ENCODE results near the gene MPZL3. TPM values are rescaled to one million over a fixed set of nuclear protein-coding genes. Genes with fewer than 3 reads are reported as not detected.

The MPZL3 gene
- polyA plus RNA-seq, 1 donor (not counting 4 experiments of a cell fraction or from before 2014, with no cell fraction given) = 7.9 TPM

- DNase-seq (ENCODE audit: low read depth, low spot score) (peak; percentile 62), FAIRE-seq (peak; percentile 95)
- peak overlapping the region in 1 of 3 experiments; percentile 16 for H3K4me3 ChIP-seq (ENCODE audit: control insufficient read depth in 2 of 3, extremely low read depth in 1 of 3, insufficient read depth in 2 of 3, low read depth in 1 of 3, low read length in 3 of 3)
- H3K36me3 ChIP-seq (ENCODE audit: control insufficient read depth in 2 of 2, extremely low read depth in 1 of 2, insufficient read depth in 2 of 2, low read length in 2 of 2) = no peaks in the 10 kb centered on the region
- H3K79me2 ChIP-seq (ENCODE audit: control insufficient read depth, insufficient read depth, low read length) = no peaks in the 10 kb centered on the region
- no peak overlapping the region for H3K9ac ChIP-seq (ENCODE audit: control insufficient read depth, extremely low read depth, insufficient read depth, low read length)
- peaks cover 56% of the 10 kb centered on the region for H3K4me1 ChIP-seq (ENCODE audit: control insufficient read depth, extremely low read depth, insufficient read depth, low read length)
- H4K20me1 ChIP-seq (ENCODE audit: control insufficient read depth, extremely low read depth, insufficient read depth, low read length) = no peaks in the 10 kb centered on the region
- no peak for TF ChIP-seq EZH2 (IDR thresholded peaks at IDR 0.05; ENCODE audit: low read length)
- TF ChIP-seq, protein P1, sequence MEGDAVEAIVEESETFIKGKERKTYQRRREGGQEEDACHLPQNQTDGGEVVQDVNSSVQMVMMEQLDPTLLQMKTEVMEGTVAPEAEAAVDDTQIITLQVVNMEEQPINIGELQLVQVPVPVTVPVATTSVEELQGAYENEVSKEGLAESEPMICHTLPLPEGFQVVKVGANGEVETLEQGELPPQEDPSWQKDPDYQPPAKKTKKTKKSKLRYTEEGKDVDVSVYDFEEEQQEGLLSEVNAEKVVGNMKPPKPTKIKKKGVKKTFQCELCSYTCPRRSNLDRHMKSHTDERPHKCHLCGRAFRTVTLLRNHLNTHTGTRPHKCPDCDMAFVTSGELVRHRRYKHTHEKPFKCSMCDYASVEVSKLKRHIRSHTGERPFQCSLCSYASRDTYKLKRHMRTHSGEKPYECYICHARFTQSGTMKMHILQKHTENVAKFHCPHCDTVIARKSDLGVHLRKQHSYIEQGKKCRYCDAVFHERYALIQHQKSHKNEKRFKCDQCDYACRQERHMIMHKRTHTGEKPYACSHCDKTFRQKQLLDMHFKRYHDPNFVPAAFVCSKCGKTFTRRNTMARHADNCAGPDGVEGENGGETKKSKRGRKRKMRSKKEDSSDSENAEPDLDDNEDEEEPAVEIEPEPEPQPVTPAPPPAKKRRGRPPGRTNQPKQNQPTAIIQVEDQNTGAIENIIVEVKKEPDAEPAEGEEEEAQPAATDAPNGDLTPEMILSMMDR (optimal IDR thresholded peaks at IDR 0.05 in 1 of 3, IDR thresholded peaks at IDR 0.05 in 1 of 3, conservative IDR thresholded peaks at IDR 0.05 in 1 of 3; ENCODE audit: extremely low read depth in 1 of 3, insufficient read depth in 2 of 3, low read length in 3 of 3) = no peak
- H3K27me3 ChIP-seq (ENCODE audit: control insufficient read depth, extremely low read depth, insufficient read depth, low read length) = no peaks in the 10 kb centered on the region
- H3K4me2 ChIP-seq (ENCODE audit: control insufficient read depth, extremely low read depth, insufficient read depth, low read depth, low read length) = peak overlapping the region; percentile 73
- H3K9me3 ChIP-seq (ENCODE audit: control insufficient read depth, low read depth, low read length) = no peaks in the 10 kb centered on the region
- H3K9me1 ChIP-seq (ENCODE audit: control insufficient read depth, extremely low read depth, insufficient read depth, low read length) = no peaks in the 10 kb centered on the region
- H2AFZ ChIP-seq (ENCODE audit: control insufficient read depth, low read length) = no peak overlapping the region
- dilution Hi-C loops (cut with MboI; ENCODE audit: extremely low pct_ligation_motif_present, low sequenced_read_pairs) = no loop called here
- peak overlapping the region; percentile 62 for H3K27ac ChIP-seq (ENCODE audit: control insufficient read depth, insufficient read depth, low read length)
Observed at GRCh38 chr11:118277312-118277711, 25.1 kb upstream of the MPZL3 start.

- FAIRE-seq (peak; percentile 78), DNase-seq (ENCODE audit: low read depth, low spot score) (no peak)
- Histone ChIP-seq H3K36me3 (ENCODE audit: control insufficient read depth in 2 of 2, extremely low read depth in 1 of 2, insufficient read depth in 2 of 2, low read length in 2 of 2) (no peaks in the 10 kb centered on the region), H3K9me1 (ENCODE audit: control insufficient read depth, extremely low read depth, insufficient read depth, low read length) (no peaks in the 10 kb centered on the region), H3K27ac (ENCODE audit: control insufficient read depth, insufficient read depth, low read length) (peak overlapping the region; percentile 62), H2AFZ (ENCODE audit: control insufficient read depth, low read length) (peak overlapping the region; percentile 41), H3K27me3 (ENCODE audit: control insufficient read depth, extremely low read depth, insufficient read depth, low read length) (no peaks in the 10 kb centered on the region), H3K9ac (ENCODE audit: control insufficient read depth, extremely low read depth, insufficient read depth, low read length) (no peak overlapping the region), H4K20me1 (ENCODE audit: control insufficient read depth, extremely low read depth, insufficient read depth, low read length) (no peaks in the 10 kb centered on the region), H3K4me3 (ENCODE audit: control insufficient read depth in 2 of 3, extremely low read depth in 1 of 3, insufficient read depth in 2 of 3, low read depth in 1 of 3, low read length in 3 of 3) (peak overlapping the region in 2 of 3 experiments; percentile 13 to 43), H3K4me2 (ENCODE audit: control insufficient read depth, extremely low read depth, insufficient read depth, low read depth, low read length) (peak overlapping the region; percentile 73), H3K4me1 (ENCODE audit: control insufficient read depth, extremely low read depth, insufficient read depth, low read length) (peaks cover 54% of the 10 kb centered on the region), H3K79me2 (ENCODE audit: control insufficient read depth, insufficient read depth, low read length) (no peaks in the 10 kb centered on the region), H3K9me3 (ENCODE audit: control insufficient read depth, low read depth, low read length) (no peaks in the 10 kb centered on the region)
- no peak for TF ChIP-seq EZH2 (IDR thresholded peaks at IDR 0.05; ENCODE audit: low read length)
- TF ChIP-seq, protein P1 (optimal IDR thresholded peaks at IDR 0.05 in 1 of 3, IDR thresholded peaks at IDR 0.05 in 1 of 3, conservative IDR thresholded peaks at IDR 0.05 in 1 of 3; ENCODE audit: extremely low read depth in 1 of 3, insufficient read depth in 2 of 3, low read length in 3 of 3) = no peak
- dilution Hi-C loops (cut with MboI; ENCODE audit: extremely low pct_ligation_motif_present, low sequenced_read_pairs) = no loop called here
Observed at GRCh38 chr11:118276422-118276821, 24.3 kb upstream of the MPZL3 start.

All from keratinocyte (primary cell).